Putamen (tissue), 1 donor: ENCODE measurements around the gene SETDB1.

Experiments used
- DNase-seq: peaks from one replicate; pipeline ENCODE4 v3.0.0-alpha.2; 2016; ENCODE audit warnings: low spot score

Gene SETDB1

DNA sequence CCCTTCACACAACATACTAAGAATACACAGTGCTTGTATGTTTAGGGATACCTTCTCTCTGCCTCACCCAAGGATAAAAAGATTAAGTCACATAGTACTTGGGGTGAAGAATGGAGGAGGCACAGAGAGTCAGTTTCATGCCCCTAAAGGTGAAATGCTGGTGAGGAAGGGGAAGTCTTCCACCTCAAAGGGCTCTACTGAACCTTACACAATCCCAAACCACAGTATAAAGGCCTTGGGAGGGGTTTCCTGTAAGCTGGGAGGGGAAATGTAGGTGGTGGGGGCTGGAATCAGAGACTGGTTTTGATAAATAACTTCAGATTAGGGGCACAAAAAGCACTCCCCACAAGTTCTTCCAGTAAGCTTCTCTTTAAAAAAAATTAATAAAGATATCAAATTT, 77.0 kb downstream of the SETDB1 start:
- DNase-seq = no peak

- no peak for DNase-seq
These were observed 79.7 kb downstream of the SETDB1 start for GRCh38 chr1:151005729-151006319.

- DNase-seq = peak; percentile 93
These were observed 80.3 kb downstream of the SETDB1 start, which contains the start of gene MINDY1 for GRCh38 chr1:151006327-151007052. MINDY1 (minus strand) TSS chr1:151006902; CDS start chr1:151002617, 4,285 bp downstream.

DNA sequence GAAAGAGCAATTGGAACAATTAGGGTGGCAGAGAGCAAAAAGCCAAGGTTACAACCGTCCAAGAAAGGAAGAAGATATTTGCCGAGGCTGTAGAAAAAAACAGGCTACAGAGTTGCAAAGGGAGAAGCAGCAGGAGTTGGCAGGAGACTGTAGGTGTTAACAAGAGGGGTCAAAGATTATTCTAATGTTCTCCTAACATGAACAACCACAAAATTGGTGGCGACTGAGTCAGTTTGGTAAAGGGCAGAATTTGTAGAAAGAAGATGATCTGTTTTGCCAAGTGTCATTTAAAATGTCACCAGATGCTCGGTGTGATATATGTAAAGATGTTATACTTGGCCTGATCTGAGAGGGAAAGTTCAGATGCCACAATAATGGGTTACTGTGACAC, 81.7 kb downstream of the SETDB1 start:
- DNase-seq = peak; percentile 32

DNA sequence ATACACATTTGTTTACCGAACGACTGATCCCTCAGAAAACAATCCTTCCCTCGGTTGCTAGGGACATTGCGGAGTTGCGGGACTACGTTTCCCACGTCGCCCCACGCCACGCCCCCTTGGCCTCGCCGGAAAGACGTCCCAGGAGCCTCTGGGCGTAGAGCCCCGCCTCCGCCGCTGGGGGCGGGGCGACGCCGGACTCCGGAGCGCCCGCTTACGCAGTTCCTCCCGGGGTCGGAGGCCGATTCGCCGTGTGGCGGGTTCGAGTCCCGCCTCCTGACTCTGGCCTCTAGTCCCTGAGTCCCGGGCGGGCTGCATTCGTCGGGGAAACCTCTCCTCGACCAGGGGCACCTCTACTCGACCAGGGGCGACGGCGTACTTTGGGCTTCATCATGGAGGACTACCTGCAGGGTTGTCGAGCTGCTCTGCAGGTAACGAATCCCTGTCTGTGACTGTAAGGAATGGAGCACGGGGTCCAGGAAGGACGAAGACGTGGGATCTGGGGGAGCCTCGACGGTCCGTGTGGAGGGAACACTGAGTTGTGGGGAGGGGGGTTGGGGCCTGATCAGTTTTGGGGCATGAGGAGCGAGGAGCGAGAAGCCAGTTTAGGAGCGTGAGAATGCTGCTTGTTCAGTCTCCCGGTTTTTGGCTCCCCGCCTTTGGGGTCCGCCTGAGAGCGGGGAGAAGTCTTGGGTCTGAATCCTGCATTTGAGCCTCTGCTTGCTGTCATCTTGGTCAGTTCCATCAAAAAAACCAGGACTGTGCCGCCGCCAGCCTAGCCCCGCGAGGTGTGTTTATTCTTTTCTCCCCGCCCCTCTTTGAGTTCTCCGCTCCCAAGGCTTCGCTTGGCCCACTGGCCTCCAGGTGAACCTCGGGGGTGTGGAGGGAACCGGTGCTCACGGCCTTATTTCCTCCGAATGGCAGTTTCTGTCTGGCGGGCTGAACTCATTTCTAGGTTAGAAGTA, 82.4 kb downstream of the SETDB1 start, which contains the start of gene PRUNE1:
Gene PRUNE1, plus strand, starts transcription at position 206 of the 962 bp plus-strand sequence. Its CDS starts 184 bp downstream, at position 390.
- peak; percentile 96 for DNase-seq

- no peak for DNase-seq
These were observed 83.0 kb downstream of the SETDB1 start for GRCh38 chr1:151009206-151009587.

- DNase-seq = no peak
These were observed 83.6 kb downstream of the SETDB1 start for GRCh38 chr1:151009674-151010345.

- DNase-seq = no peak
These were observed 84.2 kb downstream of the SETDB1 start for GRCh38 chr1:151010346-151010726.

DNA sequence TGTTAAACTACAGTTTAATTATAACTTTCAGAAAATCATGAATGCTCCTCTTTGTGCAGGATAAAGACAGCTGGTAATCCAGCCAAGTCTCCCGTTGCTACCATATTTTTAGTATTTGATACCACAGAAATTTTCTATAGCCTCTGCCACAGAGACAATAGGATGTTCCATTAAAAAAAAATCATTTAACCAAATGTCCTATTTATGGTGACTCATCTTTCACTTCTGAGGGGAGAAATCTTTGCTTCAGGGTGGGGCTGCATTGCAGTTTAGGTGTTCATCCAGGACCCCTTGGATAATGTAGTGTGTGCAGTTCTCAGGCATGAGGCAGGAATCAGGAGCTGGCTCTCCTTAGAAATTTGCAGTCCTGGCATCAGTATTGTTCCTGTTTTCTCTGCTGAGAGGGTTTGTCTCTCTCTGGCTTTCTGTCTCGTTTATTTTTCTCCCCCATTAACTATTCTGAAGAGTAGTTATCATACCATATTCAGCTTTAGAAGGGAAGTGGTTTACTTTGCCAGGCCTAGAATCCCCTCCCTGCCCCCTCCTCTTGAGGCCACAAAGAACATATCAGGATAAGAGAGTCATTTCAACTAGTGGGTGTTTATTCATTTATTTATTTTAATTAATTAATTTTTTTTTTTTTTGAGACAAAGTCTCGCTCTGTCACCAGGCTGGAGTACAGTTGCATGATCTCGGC, 85.1 kb downstream of the SETDB1 start:
- no peak for DNase-seq

GRCh38 chr1:151012684-151013471, 86.7 kb downstream of the SETDB1 start:
- DNase-seq = no peak

DNA sequence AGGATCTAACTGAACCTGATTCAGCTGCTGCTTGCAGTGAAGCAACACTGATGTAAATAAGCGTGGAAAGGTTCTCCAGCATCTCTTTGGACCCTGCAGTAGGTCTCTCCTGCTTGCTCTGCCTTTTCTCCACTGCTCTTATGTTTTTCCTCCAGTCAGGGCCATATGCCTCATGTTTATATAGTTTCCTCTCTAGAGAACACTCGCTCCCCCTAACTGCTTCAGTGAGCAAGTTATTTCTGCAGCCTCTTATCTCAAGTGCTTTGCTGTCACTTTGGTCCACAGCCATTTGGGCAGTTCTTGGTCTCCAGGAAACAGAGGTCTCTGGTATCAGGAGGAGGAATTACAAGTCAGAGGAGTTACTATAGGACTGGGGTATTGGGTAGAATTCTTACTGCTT, 87.4 kb downstream of the SETDB1 start:
- no peak for DNase-seq
